Cerebellar cortex (tissue), 1 donor: ENCODE data around the gene C9orf72.
"Not testable (repeated sequence)": the region's sequence is repeated elsewhere in the genome, so short reads cannot be mapped to it uniquely, and the experiment has no call there.

Source experiments
- DNase-seq: peaks from one replicate; pipeline ENCODE4 v3.0.0-alpha.2; 2015; ENCODE audit warnings: low spot score

Gene C9orf72

GRCh38 chr9:27572918-27573633 is at the start of gene C9orf72:
Gene C9orf72 (minus strand): TSS chr9:27573481. CDS start chr9:27567120, 6,361 bp downstream.
- no peak for DNase-seq

GRCh38 chr9:27622693-27623340 is 49.5 kb upstream of the C9orf72 start:
- no peak for DNase-seq

GRCh38 chr9:27619743-27620142 is 46.5 kb upstream of the C9orf72 start:
- no peak for DNase-seq

- no peak for DNase-seq
Observed at GRCh38 chr9:27618066-27618465, 44.8 kb upstream of the C9orf72 start.

GRCh38 chr9:27614551-27614950 is 41.3 kb upstream of the C9orf72 start:
- DNase-seq, result no peak

- not testable (repeated sequence) for DNase-seq
Observed at GRCh38 chr9:27612036-27612435, 38.8 kb upstream of the C9orf72 start.

- DNase-seq, result no peak
Observed at GRCh38 chr9:27610622-27611021, 37.3 kb upstream of the C9orf72 start.

- DNase-seq, result no peak
Observed at GRCh38 chr9:27602954-27603353, 29.7 kb upstream of the C9orf72 start.

- DNase-seq, result no peak
Observed at GRCh38 chr9:27602142-27602861, 29.0 kb upstream of the C9orf72 start.

GRCh38 chr9:27601396-27601795 is 28.1 kb upstream of the C9orf72 start:
- no peak for DNase-seq

GRCh38 chr9:27600256-27600655 is 27.0 kb upstream of the C9orf72 start:
- no peak for DNase-seq

- DNase-seq, result no peak
Observed at GRCh38 chr9:27599870-27600238, 26.6 kb upstream of the C9orf72 start.

GRCh38 chr9:27599102-27599869 is 26.0 kb upstream of the C9orf72 start:
- DNase-seq, result no peak

- DNase-seq, result peak; percentile 36
Observed at GRCh38 chr9:27595733-27596132, 22.5 kb upstream of the C9orf72 start.

- no peak for DNase-seq
Observed at GRCh38 chr9:27591672-27592071, 18.4 kb upstream of the C9orf72 start.

- DNase-seq, result no peak
Observed at GRCh38 chr9:27591093-27591492, 17.8 kb upstream of the C9orf72 start.

GRCh38 chr9:27590651-27591050 is 17.4 kb upstream of the C9orf72 start:
- DNase-seq, result no peak

- DNase-seq, result no peak
Observed at GRCh38 chr9:27589462-27589861, 16.2 kb upstream of the C9orf72 start.

- no peak for DNase-seq
Observed at GRCh38 chr9:27586304-27586703, 13.0 kb upstream of the C9orf72 start.

- no peak for DNase-seq
Observed at GRCh38 chr9:27584931-27585330, 11.7 kb upstream of the C9orf72 start.

- DNase-seq, result no peak
Observed at GRCh38 chr9:27582794-27583193, 9.5 kb upstream of the C9orf72 start.

GRCh38 chr9:27581826-27582225 is 8.5 kb upstream of the C9orf72 start:
- DNase-seq, result no peak
